GM18505 (cell line): ENCODE measurements around the gene ZBTB32.
"Not testable (repeated sequence)": the region's sequence is repeated elsewhere in the genome, so short reads cannot be mapped to it uniquely, and the experiment has no call there.

Source experiments
- ATAC-seq: cut with Tn5 transposase; IDR thresholded peaks from one replicate; pipeline ENCODE4 v1.9.1; 2021; ENCODE audit not compliant: unreplicated experiment
- POLR2A ChIP-seq: IDR thresholded peaks from 4 replicates; pipeline ENCODE4 v1.6.1; 2011; ENCODE audit warnings: borderline replicate concordance; ENCODE audit not compliant: insufficient read depth, insufficient read length; ENCODE audit errors: extremely low read depth

ZBTB32 gene

GRCh38 chr19:35673121-35673804, 31.1 kb upstream of the ZBTB32 start:
- TF ChIP-seq POLR2A, result no peak
- ATAC-seq, result no peak

GRCh38 chr19:35675589-35676140, 28.7 kb upstream of the ZBTB32 start:
- no peak for ATAC-seq

GRCh38 chr19:35689836-35690235, 14.5 kb upstream of the ZBTB32 start:
- TF ChIP-seq POLR2A, result no peak
- no peak for ATAC-seq

More at GRCh38 chr19:35675589-35676140, 28.7 kb upstream of the ZBTB32 start:
- TF ChIP-seq POLR2A, result no peak

GRCh38 chr19:35691106-35691505, 13.3 kb upstream of the ZBTB32 start:
- not testable (repeated sequence) for ATAC-seq

- no peak for TF ChIP-seq POLR2A
- no peak for ATAC-seq
These were observed 12.3 kb upstream of the ZBTB32 start for GRCh38 chr19:35692010-35692409.

- no peak for ATAC-seq
These were observed 10.9 kb upstream of the ZBTB32 start for GRCh38 chr19:35693422-35693821.

GRCh38 chr19:35693835-35694599, 10.3 kb upstream of the ZBTB32 start:
- ATAC-seq, result peak; percentile 71
- no peak for TF ChIP-seq POLR2A

More at GRCh38 chr19:35693422-35693821, 10.9 kb upstream of the ZBTB32 start:
- no peak for TF ChIP-seq POLR2A

GRCh38 chr19:35695895-35696422, 8.4 kb upstream of the ZBTB32 start:
- ATAC-seq, result no peak
- no peak for TF ChIP-seq POLR2A

GRCh38 chr19:35696835-35697234, 7.5 kb upstream of the ZBTB32 start:
- ATAC-seq, result no peak

GRCh38 chr19:35702223-35703012, 1.9 kb upstream of the ZBTB32 start:
- ATAC-seq, result peak; percentile 83
- TF ChIP-seq POLR2A, result peak; percentile 84

More at GRCh38 chr19:35696835-35697234, 7.5 kb upstream of the ZBTB32 start:
- no peak for TF ChIP-seq POLR2A

GRCh38 chr19:35703343-35703742, 1.0 kb upstream of the ZBTB32 start:
- ATAC-seq, result no peak
- TF ChIP-seq POLR2A, result no peak

GRCh38 chr19:35708391-35708790, 4.0 kb downstream of the ZBTB32 start:
- TF ChIP-seq POLR2A, result no peak
- no peak for ATAC-seq
